PC-3 (cell line): ENCODE measurements around the gene CADM4. TPM values are rescaled to one million over a fixed set of nuclear protein-coding genes. Genes with fewer than 3 reads are reported as not detected.

Source experiments
- ATAC-seq: fragments of 200-7000 bp; cut with Tn5 transposase; 2 replicates; pipeline ENCODE4 v1.9.1; 2020; ENCODE audit warnings: mild to moderate bottlenecking, moderate library complexity
- BruUV-seq: library from RNA; stranded (reverse); fragments of 400-500 nt; replicated peaks from 2 replicates; lab custom pipeline; 2021; lab: Mats Ljungman, UMichigan
- CTCF ChIA-PET: fragments of 300-600 bp; sonication (Branson Sonifier 250); formaldehyde crosslinking; loops from one replicate; lab custom pipeline; 2022; ENCODE audit warnings: antibody characterized with exemption; lab: Charles Lee
- POLR2A ChIA-PET: fragments of 300-600 bp; sonication (Branson Sonifier 250); formaldehyde crosslinking; loops from one replicate; lab custom pipeline; 2022; ENCODE audit warnings: antibody characterized with exemption; ENCODE audit not compliant: unreplicated experiment; lab: Charles Lee
- DNase-seq: peaks from one replicate; pipeline ENCODE4 v3.0.0-alpha.2; 2015
- H2AFZ ChIP-seq: fragments of 300-600 bp; sonication (generic); 2 replicates; pipeline ENCODE4 v1.6.0; 2016; ENCODE audit warnings: antibody characterized with exemption, low read length
- H3F3A ChIP-seq: fragments of 300-600 bp; sonication (generic); one replicate; pipeline ENCODE4 v1.6.0; 2017; ENCODE audit warnings: antibody characterized with exemption, low read length, control low read depth, mild to moderate bottlenecking; ENCODE audit not compliant: unreplicated experiment
- H3K27ac ChIP-seq: fragments of 300-600 bp; sonication (generic); 2 replicates; pipeline ENCODE4 v1.5.1; 2016; ENCODE audit warnings: mild to moderate bottlenecking, low read length
- H3K27me3 ChIP-seq: fragments of 300-600 bp; sonication (generic); 2 replicates; pipeline ENCODE4 v1.6.1; 2016; ENCODE audit warnings: low read length, mixed read lengths
- H3K36me3 ChIP-seq: fragments of 300-600 bp; sonication (generic); 2 replicates; pipeline ENCODE4 v1.6.1; 2016; ENCODE audit warnings: low read depth, mixed run types, low read length, mixed read lengths
- H3K4me1 ChIP-seq: fragments of 300-600 bp; sonication (generic); 2 replicates; pipeline ENCODE4 v1.5.1; 2016; ENCODE audit warnings: low read length; ENCODE audit not compliant: insufficient read depth
- H3K4me2 ChIP-seq: fragments of 300-600 bp; sonication (generic); 2 replicates; pipeline ENCODE4 v1.6.0; 2016; ENCODE audit warnings: low read length
- H3K4me3 ChIP-seq: fragments of 300-600 bp; sonication (generic); 2 replicates; pipeline ENCODE4 v1.5.1; 2016; ENCODE audit warnings: mild to moderate bottlenecking, low read length, mixed read lengths
- H3K79me2 ChIP-seq: fragments of 300-600 bp; sonication (generic); 2 replicates; pipeline ENCODE4 v1.6.1; 2017; ENCODE audit warnings: low read length, mixed read lengths
- H3K9ac ChIP-seq: fragments of 300-600 bp; sonication (generic); 2 replicates; pipeline ENCODE4 v1.6.0; 2016; ENCODE audit warnings: mild to moderate bottlenecking, low read length
- H3K9me2 ChIP-seq: fragments of 300-600 bp; sonication (generic); replicated peaks from 2 replicates; pipeline ENCODE4 v1.6.1; 2016; ENCODE audit warnings: mixed run types, low read length, mixed read lengths
- H3K9me3 ChIP-seq: fragments of 300-600 bp; sonication (generic); 2 replicates; pipeline ENCODE4 v1.6.1; 2016; ENCODE audit warnings: low read length, mixed read lengths
- H4K20me1 ChIP-seq: fragments of 300-600 bp; sonication (generic); 2 replicates; pipeline ENCODE4 v1.6.1; 2016; ENCODE audit warnings: low read length, mixed read lengths
- CTCF ChIP-seq: fragments of 300-600 bp; sonication (generic); conservative IDR thresholded peaks from 2 replicates; pipeline ENCODE4 v1.5.1; 2017; ENCODE audit warnings: antibody characterized with exemption, low read depth, mild to moderate bottlenecking, low read length
- EZH2 ChIP-seq: fragments of 300-600 bp; sonication (generic); IDR thresholded peaks from one replicate; pipeline ENCODE4 v1.6.1; 2017; ENCODE audit warnings: antibody characterized with exemption, mild to moderate bottlenecking, low read length; ENCODE audit not compliant: unreplicated experiment
- EZH2phosphoT487 ChIP-seq: fragments of 300-600 bp; sonication (generic); IDR thresholded peaks from 2 replicates; pipeline ENCODE4 v1.6.1; 2018; ENCODE audit warnings: mild to moderate bottlenecking, antibody characterized with exemption, low read length, borderline replicate concordance
- intact Hi-C: fragments of 100-400 bp; cut with micrococcal nuclease; formaldehyde crosslinking; loops from 2 replicates; pipeline ENCODE4 v1.9.0; 2023
- total RNA-seq: library from RNA; depleted of rRNA; stranded (reverse); fragments of >200 nt; gene quantifications from 2 replicates; pipeline ENCODE4 v1.2.3, GENCODE V29; 2014

CADM4 gene
- total RNA-seq, 1 experiment from 2014 or later, result 13.7 TPM

- no peak overlapping the region for H3K4me3 ChIP-seq
- H2AFZ ChIP-seq, result no peak overlapping the region
- BruUV-seq, result no TSS peak
- no peaks in the 10 kb centered on the region for H3K4me1 ChIP-seq
- ChIA-PET CTCF (no interaction called here), POLR2A (no interaction called here)
- H3K4me2 ChIP-seq, result no peak overlapping the region
- H3K27ac ChIP-seq, result no peak overlapping the region
- no peak overlapping the region for H3K9ac ChIP-seq
- intact Hi-C loops, result no loop called here
- no peaks in the 10 kb centered on the region for H3F3A ChIP-seq
- no peaks in the 10 kb centered on the region for H3K9me3 ChIP-seq
- no peaks in the 10 kb centered on the region for H3K27me3 ChIP-seq
- no peak for TF ChIP-seq EZH2phosphoT487
- TF ChIP-seq EZH2, result no peak
- TF ChIP-seq CTCF, result no peak
- no peaks in the 10 kb centered on the region for H3K36me3 ChIP-seq
- DNase-seq (no peak), ATAC-seq (no peak)
- no peaks in the 10 kb centered on the region for H4K20me1 ChIP-seq
- no peaks in the 10 kb centered on the region for H3K79me2 ChIP-seq
- no peaks in the 10 kb centered on the region for H3K9me2 ChIP-seq
Observed at GRCh38 chr19:43633520-43633919, 6.1 kb downstream of the CADM4 start.

DNA sequence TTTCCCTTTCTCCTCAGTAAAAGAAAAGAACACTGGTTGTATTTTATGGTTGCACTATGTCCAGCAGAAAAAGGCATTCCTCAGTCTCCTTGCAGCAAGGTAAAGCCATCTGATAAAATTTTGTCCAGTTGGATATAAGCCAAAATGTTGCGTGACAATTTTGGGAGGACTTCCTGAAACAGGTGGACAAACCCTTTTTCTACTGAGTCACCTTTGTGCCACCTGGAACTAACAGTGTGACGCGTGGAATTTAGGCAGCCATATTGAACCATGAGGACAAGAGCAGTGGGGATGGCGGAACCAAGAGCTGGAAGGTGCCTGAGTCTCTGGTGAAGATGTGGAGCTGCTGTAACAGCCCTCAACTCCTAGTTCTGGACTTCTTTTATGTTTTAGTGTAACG is 8.2 kb downstream of the CADM4 start:
- POLR2A ChIA-PET, result no interaction called here
- H3K4me3 ChIP-seq, result no peak overlapping the region

More for the DNA sequence above, 8.2 kb downstream of the CADM4 start:
- Histone ChIP-seq H3K27me3 (no peaks in the 10 kb centered on the region), H3K27ac (no peak overlapping the region), H4K20me1 (no peaks in the 10 kb centered on the region), H3K4me2 (no peak overlapping the region), H3K9me2 (no peaks in the 10 kb centered on the region), H3K79me2 (no peaks in the 10 kb centered on the region), H3K9me3 (no peaks in the 10 kb centered on the region), H3K9ac (no peak overlapping the region), H2AFZ (no peak overlapping the region), H3K36me3 (no peaks in the 10 kb centered on the region), H3F3A (no peaks in the 10 kb centered on the region), H3K4me1 (no peaks in the 10 kb centered on the region)
- intact Hi-C loops, result no loop called here
- no TSS peak for BruUV-seq
- ATAC-seq (no peak), DNase-seq (no peak)
- CTCF ChIA-PET, result no interaction called here
- no peak for TF ChIP-seq CTCF
- no peak for TF ChIP-seq EZH2
- TF ChIP-seq EZH2phosphoT487, result no peak
